HG02884 (cell line): ENCODE results near the gene DCLRE1B.

Source experiments
- ATAC-seq: cut with Tn5 transposase; IDR thresholded peaks from one replicate; pipeline ENCODE4 v1.9.1; 2021; ENCODE audit warnings: mild to moderate bottlenecking, moderate library complexity; ENCODE audit not compliant: unreplicated experiment

DCLRE1B gene

GRCh38 chr1:113904674-113905434, at the start of gene DCLRE1B, which contains the start of gene AP4B1:
DCLRE1B (plus strand) TSS chr1:113905326; CDS start chr1:113905587, 261 bp downstream.
AP4B1 (minus strand) TSS chr1:113904799; CDS start chr1:113904717, 82 bp downstream.
- ATAC-seq, result peak; percentile 93

GRCh38 chr1:113855630-113856400, 49.3 kb upstream of the DCLRE1B start:
- ATAC-seq, result no peak

- no peak for ATAC-seq
Observed at GRCh38 chr1:113856401-113856790, 48.7 kb upstream of the DCLRE1B start.

- no peak for ATAC-seq
Observed at GRCh38 chr1:113857776-113858175, 47.4 kb upstream of the DCLRE1B start.

GRCh38 chr1:113858418-113858817, 46.7 kb upstream of the DCLRE1B start:
- no peak for ATAC-seq

- no peak for ATAC-seq
Observed at GRCh38 chr1:113858982-113859381, 46.1 kb upstream of the DCLRE1B start.

- peak; percentile 89 for ATAC-seq
Observed at GRCh38 chr1:113859478-113860175, 45.5 kb upstream of the DCLRE1B start.

- no peak for ATAC-seq
Observed at GRCh38 chr1:113860891-113861290, 44.2 kb upstream of the DCLRE1B start.

- no peak for ATAC-seq
Observed at GRCh38 chr1:113861641-113862040, 43.5 kb upstream of the DCLRE1B start.

- no peak for ATAC-seq
Observed at GRCh38 chr1:113868387-113869083, 36.6 kb upstream of the DCLRE1B start.

- no peak for ATAC-seq
Observed at GRCh38 chr1:113870778-113871177, 34.3 kb upstream of the DCLRE1B start.

- ATAC-seq, result peak; percentile 95
Observed at GRCh38 chr1:113871597-113872113, 33.5 kb upstream of the DCLRE1B start, which contains the start of gene PTPN22. PTPN22 (minus strand) TSS chr1:113871712.

- ATAC-seq, result no peak
Observed at GRCh38 chr1:113872219-113872935, 32.7 kb upstream of the DCLRE1B start.

GRCh38 chr1:113874012-113874879, 30.9 kb upstream of the DCLRE1B start:
- ATAC-seq, result no peak

GRCh38 chr1:113875714-113876113, 29.4 kb upstream of the DCLRE1B start:
- no peak for ATAC-seq

GRCh38 chr1:113876176-113876575, 28.9 kb upstream of the DCLRE1B start:
- ATAC-seq, result no peak

GRCh38 chr1:113879739-113880038, 25.4 kb upstream of the DCLRE1B start:
- no peak for ATAC-seq

GRCh38 chr1:113881661-113882060, 23.5 kb upstream of the DCLRE1B start:
- ATAC-seq, result no peak
